GM12864 (cell line): ENCODE data around the gene RSU1.
"Not testable (repeated sequence)": the region's sequence is repeated elsewhere in the genome, so short reads cannot be mapped to it uniquely, and the experiment has no call there.

Source experiments
- DNase-seq: peaks from one replicate; pipeline ENCODE4 v3.0.0-alpha.2; 2011; ENCODE audit warnings: low read depth
- H3K4me3 ChIP-seq: 2 replicates; pipeline ENCODE4 v1.5.1; 2011; ENCODE audit warnings: mild to moderate bottlenecking, low read depth, low read length, control low read depth
- TF ChIP-seq, protein P1 (sequence below): IDR thresholded peaks from 2 replicates; pipeline ENCODE4 v1.5.1; 2011; ENCODE audit warnings: low read depth, mild to moderate bottlenecking, moderate library complexity, low read length, control low read depth, inconsistent platforms; ENCODE audit errors: missing control alignments

Gene RSU1

DNA sequence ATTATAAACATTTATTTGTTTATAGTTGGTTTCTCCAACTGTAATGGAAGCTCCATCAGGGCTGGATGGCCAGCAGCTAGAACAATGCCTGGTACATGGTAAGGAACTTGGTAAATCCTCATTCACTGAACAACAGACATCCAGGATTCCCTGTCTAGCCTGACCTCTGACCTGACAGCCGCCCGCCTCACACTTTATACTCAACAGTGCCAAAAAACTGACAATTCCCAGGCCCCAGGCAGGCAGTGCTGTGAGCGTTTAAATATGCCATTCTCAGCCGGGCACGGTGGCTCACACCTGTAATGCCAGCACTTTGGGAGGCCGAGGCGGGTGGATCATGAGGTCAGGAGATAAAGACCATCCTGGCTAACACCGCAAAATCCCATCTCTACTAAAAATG is 55.9 kb downstream of the RSU1 start:
- TF ChIP-seq, protein P1, sequence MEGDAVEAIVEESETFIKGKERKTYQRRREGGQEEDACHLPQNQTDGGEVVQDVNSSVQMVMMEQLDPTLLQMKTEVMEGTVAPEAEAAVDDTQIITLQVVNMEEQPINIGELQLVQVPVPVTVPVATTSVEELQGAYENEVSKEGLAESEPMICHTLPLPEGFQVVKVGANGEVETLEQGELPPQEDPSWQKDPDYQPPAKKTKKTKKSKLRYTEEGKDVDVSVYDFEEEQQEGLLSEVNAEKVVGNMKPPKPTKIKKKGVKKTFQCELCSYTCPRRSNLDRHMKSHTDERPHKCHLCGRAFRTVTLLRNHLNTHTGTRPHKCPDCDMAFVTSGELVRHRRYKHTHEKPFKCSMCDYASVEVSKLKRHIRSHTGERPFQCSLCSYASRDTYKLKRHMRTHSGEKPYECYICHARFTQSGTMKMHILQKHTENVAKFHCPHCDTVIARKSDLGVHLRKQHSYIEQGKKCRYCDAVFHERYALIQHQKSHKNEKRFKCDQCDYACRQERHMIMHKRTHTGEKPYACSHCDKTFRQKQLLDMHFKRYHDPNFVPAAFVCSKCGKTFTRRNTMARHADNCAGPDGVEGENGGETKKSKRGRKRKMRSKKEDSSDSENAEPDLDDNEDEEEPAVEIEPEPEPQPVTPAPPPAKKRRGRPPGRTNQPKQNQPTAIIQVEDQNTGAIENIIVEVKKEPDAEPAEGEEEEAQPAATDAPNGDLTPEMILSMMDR: no peak
- H3K4me3 ChIP-seq: no peak overlapping the region
- no peak for DNase-seq

DNA sequence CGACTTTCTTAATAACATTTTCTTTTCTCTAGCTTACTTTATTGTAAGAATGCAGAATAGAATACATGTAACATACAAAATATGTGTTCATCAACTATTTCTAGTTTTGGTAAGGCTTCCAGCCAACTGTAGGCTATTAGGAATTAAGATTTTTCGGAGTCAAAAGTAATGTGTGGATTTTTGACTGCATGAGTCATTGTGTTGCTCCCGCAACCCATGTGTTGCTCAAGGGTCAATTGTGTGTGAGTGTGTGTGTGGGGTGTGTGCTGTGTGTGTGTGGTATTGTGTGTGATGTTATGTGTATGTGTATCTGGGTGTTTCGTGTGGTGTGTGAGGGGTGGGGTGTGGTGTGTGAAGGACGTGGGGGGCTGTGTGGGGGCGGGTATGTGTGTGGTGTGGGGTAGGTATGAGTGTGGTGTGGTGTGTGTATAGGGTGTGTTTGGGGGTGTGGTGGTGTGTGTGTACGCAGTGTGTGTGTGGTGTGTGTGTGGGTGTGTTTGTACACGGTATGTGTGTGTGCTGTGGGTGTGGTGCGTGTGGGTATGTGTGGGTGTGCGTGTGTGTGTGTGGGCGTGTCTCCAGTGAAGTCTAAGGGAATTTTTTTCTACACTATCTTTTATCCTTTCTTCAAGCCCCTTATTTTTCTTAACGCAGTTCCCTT is 60.5 kb downstream of the RSU1 start:
- no peak for DNase-seq
- no peak overlapping the region for H3K4me3 ChIP-seq
- TF ChIP-seq, protein P1: no peak

DNA sequence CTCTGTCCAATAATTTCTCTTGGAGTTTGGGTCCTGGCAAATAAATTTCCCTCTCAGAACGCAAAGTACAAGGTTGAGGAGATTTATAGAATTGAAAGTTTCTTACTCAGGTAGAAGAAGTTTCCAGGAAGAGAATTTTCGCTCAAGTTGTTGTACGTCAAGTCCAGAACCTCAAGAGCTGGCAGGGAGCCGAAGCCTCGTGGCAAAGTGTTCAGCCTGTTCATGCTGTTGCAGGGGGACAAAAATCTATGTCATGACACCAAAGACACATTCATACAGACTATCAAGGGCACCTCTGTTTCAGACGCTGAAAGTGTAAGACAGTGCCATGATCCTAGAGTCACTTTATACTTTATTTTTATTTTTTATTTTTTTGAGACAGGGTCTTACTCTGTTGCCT is 62.5 kb downstream of the RSU1 start:
- no peak overlapping the region for H3K4me3 ChIP-seq
- TF ChIP-seq, protein P1: no peak
- DNase-seq: no peak

DNA sequence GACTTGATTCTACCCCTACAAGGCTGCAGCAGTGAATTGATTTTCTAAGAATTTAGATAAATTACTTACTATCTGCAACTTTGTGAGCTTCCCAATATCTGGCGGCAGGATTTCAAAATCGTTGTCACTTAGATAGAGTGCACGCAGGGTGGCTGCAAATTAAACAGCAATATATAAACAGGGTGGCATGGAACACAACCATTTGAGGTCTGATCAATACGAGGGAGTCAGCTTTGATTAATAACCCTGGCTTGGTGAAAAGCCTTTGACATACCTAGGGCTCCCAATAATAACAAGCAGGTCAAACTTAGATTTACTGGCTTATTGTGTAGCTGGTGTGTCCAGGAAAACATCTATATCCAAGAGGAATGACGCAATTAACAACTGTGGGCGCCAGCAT is 64.4 kb downstream of the RSU1 start:
- not testable (repeated sequence) for DNase-seq, H3K4me3 ChIP-seq

DNA sequence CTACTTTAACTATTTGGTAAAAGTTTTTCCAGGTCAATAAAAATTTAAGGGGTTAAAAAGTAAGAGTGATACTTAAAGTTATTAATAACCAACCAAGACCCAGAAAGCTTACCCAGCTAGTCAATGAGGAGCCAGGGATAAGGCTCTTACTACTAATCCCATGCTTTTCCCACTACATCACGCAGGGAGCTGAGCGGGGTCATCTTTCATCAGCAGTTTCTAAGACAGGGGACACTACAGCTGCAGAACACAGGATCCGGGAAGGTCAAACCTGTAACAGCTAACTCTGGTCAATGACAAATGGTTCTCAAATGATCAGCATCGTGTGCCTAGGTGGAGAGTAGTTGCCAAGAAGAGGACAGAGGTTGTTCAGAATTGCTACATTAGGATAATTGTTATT is 65.1 kb downstream of the RSU1 start:
- no peak overlapping the region for H3K4me3 ChIP-seq
- no peak for DNase-seq
- TF ChIP-seq, protein P1: no peak

DNA sequence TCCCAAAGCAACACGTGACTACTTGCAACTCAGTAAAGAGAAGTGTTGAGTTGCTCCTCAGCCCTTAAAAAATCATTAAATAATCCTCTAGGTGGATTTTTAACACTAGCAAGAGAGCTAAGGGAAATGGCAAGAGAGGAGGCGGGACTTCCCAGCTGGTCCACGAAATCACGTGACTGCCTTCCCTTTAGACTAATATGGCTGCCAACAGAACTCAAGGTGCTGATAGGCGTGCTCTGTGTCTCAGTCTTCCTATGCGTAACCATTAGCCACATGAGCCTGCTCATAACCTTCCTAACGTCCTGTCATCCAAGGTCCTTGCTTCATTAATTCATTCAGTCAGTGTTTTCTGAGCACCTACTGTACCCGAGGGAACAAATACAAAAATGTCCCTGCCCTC is 66.0 kb downstream of the RSU1 start:
- no peak overlapping the region for H3K4me3 ChIP-seq
- no peak for DNase-seq
- TF ChIP-seq, protein P1: no peak

DNA sequence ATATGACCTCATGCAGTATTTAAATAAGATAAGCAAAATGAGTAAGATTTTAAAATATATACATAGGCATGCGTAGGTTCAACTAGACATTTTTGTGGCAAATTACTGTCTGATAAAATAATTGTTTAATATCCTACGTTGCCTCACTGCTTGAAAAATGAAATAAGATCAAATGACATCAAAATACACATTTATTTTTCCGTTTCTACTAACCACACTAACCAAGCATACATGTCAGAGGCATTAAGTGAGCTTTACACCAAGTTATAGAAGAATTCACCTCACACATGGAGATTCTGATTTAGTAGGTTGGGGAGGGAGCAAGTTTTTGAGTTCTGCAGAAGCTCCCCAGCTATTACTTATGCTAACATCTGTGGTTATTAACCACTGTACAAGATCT is 66.8 kb downstream of the RSU1 start:
- H3K4me3 ChIP-seq: no peak overlapping the region
- no peak for DNase-seq
- TF ChIP-seq, protein P1: no peak
